SKM-1 (cell line): ENCODE results near the gene PTPRN.
A peak's percentile ranks its signal among the peaks of the same experiment; 100 is the strongest.

Source experiments
- DNase-seq: peaks from one replicate; lab custom pipeline; 2025; ENCODE audit not compliant: unreplicated experiment; lab: John Stamatoyannopoulos, UW

The PTPRN gene

DNA sequence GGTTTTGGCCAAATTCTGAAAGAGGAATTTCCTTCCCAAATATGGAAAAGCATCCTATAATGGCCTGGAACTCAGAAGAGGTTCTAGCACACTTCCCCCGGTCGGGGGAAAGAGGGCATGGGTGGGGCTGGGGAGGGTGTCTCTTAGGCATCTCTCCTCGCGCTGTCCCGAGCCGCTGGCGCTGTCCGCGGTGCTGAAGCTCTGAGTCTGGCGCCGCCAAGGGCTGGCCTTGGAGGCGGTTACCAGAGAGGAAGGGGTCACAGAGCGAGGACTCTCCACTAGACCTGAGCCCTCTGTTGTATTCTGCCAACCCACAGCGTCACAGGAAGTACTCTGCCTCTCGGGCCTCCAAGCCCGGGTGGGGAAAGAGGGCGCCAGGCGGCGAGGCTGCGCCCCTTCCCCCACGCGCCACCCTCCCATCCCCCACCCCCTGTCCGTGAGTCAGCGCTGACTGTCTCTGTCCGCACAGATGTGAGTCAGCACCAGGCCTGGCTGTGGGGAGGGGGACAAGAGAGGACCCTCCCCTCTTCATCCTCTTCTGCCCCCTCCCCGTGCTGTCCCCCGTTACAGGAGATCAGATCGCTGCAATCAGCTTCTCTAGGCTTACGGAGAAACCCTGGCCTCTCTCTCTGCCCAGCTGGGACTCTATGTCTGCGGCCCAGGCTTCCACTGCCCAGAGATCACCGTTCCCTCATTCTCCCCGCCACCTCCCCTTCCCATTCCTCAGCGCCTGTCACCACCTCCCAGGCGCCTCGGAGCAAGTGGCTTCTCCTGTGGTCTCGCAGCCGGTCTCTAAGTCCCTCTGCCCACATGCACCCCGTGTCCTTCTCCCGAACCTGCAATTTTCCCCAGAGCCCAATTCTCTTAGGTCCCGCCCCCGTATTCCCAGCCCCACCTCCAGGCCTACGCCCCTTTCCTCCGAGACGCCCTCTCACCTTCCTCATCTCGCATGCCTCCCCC is 779 bp downstream of the PTPRN start:
- no peak for DNase-seq

DNA sequence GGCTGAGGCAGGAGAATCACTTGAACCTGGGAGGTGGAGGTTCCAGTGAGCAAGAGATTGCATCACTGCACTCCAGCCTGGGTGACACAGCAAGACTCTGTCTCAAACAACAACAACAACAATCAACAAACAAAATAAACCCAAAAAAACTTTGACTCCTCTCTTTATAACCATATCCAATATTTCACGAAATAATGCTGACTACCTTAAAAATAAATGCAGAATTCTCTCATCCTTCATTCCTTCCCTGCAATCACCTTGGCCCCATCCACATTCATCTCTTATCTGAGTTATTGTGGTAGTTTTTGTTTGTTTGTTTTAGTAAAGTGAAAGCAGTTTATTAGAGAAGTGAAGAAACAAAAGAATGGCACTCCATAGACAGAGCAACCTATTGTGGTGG is 3.2 kb downstream of the PTPRN start:
- DNase-seq, result no peak

DNA sequence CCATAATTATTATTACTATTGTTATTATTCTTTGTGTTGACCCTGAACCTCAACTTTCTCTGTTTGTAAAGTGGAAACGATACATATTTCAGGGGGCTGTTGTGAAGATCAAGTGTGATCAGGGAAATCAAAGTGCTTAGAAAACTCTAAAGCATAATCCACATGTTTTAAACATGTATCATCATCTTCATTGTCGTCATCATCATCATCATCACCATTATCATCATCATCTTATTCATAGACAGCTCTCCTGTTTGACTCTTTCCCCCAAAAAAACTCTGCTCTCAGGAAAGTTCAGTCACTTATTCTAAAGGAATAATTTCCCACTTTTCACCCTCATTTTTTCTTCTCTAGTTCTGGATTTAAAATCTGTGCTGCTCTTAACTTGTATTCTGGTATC is 5.0 kb downstream of the PTPRN start:
- DNase-seq, result no peak

DNA sequence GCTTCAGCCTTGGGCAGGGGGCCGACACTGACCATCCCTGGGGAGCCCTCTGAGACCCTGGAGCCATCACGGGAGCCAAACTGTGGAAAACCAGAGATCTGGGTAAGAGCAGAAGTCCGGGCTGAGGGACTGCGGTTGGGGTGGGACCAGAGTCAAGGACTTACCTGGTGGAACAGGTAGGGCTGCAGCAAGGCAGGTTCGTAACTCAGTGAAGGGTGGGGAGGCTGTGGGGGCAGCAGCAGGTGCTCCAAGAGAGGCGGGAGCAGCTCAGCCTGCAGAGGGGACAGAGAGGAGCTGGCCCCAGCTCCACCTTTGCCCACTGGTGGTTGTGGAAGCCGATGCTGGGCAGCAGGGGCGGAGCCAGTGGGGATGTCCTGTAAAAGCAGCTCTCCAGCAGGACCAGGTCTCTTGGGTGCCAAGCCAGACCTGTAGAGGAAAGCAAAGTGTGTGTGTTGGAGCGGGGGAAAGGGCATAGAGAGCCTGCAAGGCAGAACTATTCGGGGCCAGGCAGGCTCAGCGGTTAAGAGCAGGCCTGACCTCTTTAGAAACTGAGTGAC is 6.7 kb downstream of the PTPRN start:
- DNase-seq, result no peak

DNA sequence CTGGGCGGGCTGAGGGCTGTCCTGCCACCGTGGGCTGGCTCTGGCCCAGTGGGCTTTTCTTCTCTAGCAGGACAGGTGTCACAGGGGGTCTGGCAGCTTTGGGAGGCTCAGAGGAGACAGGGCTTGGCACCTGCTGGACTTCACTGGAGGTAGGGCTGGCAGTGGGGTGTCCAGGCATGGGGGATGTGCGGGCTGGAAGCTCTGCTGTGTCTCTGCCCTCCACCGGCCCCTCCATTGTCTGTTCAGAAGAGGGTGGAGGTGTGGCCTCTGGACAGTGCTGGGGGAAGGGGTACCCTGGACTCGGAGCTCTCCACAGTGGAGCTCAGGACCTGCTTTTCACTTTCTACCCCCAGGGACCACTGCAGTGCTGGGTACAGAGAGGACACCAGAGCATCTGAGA is 9.2 kb downstream of the PTPRN start:
- DNase-seq, result no peak

DNA sequence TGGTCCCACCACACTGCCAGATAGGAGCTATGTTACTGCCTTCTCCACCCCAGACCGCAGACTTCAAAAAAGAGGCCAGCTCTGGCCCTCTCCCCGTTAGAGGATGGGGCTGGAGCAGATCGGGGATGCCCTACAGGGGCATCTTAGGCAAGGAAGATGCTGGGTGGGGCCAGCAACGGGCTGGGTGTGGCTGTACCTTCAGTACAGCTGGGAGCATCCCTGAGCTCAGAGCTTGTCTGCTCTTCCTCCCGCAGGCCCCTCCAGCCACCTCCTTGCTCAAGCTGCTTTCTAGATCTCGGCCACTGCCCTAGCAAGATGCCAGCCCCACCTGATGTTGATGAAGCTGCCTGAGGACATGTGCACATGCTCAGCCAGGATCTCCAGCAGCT is 9.8 kb downstream of the PTPRN start:
- no peak for DNase-seq

DNA sequence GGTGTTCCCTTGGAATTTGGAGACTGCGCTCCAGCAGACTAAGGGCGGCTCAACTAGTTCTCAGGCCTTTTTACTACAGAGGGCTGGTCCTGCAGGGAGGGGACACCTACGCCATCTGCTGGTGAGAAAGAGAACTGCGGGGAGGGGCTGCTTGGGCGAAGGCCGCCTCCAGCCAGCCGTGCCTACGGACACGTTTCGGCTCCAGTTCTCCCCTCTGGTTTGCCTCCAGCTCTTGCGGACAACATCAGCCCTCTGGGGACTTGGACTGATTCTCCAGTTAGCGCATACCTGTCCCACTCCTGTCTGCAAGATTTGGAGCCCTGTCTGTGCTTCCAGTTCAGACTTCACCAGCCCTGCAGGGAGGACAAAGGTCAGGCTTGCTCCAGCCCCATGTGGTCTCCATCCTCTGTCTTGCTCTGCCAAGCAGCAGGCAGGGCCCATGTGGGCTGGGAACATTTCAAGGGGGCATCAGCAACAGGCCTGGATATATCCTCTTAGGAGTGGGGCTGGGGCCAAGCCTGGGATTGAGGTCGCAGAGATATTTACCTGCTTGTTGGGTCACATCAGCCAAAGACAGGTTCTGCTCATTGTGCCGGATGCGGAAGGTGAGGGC is 10.3 kb downstream of the PTPRN start:
- peak; percentile 71 for DNase-seq

DNA sequence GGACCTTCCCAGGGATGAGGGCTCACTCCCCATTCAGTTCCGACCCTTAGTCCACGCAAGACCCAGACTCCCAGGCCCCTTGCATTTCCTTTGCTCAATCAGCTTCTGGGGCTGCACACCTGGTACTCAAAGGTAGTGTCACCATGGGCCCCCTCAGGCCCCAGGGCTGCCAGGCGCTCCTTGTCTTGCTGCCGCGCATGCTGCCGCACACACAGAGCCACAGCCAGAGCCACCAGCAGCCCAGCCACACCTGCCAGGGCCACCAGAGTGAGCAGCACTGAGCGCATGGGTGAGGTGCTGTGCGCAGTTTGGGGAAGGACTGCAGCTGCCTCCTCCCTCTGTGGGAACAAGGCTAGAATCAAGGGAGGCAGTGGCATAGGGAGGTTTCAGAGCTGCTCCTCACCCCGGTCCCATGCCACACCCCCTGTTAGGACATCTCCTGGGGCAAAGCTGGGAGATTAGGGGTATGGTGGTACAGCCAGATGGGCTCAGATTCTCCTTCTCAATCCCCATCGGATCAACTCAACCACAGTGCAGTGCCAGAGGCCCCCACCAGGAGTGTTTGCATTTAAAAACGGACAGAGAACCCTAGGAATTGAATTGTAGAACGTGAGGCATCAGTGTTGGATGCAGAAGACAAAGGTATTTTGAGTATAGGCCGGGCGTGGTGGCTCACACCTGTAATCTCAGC is 11.3 kb downstream of the PTPRN start:
- DNase-seq, result no peak

DNA sequence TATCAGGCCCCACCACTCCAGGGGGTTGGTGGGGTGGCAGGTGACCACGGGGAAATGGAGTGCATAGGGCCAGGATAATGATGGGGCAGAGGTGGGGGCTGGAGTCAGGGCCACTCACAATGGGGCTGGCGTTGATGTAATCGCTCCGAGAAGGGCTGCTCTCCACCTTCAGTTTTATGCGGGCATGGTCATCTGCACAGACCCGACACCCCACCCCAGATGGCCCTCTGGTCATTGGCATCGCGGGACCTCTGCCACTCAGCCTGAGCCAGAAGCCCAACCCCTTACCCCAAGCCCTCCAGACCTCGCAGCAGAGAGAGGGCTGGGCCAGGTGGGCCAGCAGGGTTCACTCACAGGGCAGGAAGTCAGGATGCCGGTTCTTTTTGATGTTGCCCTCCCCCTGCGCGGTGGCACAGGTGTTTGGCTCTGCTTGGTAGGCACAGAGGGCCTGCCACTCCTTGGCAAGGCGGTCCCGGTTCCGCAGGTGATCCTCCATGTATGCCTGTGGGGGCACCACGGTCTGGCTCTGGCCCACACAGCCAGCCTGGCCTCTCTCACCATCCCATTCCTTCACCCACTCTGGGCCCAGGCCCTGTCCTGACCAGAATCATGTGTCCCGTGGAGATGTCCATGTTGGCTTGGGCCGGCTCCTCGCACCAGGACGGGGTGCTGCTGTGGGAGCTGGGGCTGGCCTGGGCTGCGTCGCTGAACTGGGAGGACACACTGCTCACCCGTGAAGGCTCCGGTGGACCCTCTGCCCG is 12.4 kb downstream of the PTPRN start:
- DNase-seq, result no peak

DNA sequence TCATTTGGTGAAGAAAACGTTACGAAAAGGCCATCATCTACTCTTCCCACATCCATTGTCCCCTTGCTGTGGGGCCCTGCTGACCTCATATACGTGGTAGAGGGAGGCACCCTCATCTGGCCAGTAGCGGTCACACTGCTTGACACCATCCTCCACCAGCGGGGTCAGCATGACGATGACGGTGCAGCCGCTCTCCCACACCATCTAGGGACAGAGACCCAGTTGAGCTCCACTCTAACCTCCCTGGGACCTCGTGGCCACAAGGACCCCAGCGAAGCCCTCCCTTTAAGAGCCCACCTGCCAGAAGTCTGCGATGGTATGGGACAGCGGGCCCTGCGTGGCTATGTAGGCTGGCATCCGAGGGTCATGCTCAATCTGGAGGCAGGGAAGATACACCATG is 13.1 kb downstream of the PTPRN start:
- DNase-seq, result no peak

DNA sequence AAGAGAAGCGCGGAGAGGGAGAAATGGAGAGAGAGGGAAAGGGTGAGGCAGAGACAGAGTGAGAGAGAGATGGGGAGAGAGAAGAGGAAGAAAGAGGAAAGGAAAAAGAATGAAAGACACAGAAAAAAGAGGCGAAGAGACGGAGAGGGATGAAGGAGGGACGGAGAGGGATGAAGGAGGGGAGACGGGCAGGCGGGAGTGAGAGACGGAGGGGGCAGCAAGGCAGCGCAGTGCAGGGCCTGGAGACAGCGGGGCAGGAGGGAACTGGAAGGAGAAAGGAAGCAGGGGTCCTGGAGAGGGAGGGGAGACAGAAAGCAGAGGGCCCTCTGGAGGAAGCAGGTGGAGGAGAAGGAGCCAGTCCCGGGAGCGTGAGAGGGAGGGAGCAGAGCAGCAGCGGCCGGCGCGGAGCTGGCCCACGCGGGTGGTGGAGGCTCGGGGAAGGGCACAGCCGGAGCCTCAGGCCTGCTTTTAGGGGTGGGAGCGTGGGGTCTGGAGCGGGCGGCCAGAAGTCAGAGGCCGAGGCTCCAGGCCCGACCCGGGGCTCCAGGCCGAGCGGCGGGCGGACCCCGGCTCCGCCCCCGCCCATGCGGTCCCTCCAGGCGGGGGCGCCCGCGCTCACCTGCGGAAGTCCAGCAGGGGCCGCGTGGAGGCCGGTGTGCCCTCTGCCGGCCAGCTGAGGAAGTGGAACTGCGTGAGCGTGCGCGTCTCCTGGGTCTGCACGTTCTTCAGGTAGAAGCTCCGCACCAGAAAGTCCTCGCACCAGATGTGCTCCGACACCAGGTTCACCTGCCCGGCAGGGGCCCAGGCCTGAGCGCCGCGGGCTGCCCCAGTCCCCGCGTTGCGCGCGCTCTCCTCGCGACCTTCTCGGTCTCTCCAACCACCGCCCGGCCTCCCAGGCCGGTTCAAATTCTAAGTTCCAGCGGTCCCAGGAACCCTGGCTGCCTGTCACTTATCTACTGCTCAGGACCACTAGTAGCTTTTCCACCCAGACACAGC is 14.5 kb downstream of the PTPRN start:
- DNase-seq, result peak; percentile 74

DNA sequence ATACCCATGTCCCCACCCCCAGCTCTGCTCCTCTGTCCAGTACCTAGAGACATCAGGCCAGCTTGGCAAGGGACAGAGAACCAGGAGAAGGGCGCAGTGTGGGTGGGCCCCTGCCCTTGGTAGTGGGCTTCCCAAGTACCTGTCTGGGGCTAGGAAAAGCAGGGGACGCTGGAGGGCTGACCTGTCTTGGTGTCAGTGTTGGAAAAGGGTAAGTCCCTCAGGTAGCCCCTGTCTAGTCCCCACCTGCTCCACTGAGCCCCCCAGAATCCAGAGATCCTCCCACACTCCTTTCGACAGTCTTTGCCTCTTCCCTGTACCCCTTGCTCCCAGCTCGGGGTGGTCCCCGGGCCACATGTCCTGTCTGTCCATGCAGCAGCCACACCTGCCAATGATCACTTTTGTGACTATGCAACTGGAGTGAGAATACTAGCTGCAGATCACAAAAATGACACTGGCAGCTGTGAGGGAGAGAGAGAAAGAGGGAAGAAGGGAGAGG is 15.4 kb downstream of the PTPRN start:
- DNase-seq, result no peak

DNA sequence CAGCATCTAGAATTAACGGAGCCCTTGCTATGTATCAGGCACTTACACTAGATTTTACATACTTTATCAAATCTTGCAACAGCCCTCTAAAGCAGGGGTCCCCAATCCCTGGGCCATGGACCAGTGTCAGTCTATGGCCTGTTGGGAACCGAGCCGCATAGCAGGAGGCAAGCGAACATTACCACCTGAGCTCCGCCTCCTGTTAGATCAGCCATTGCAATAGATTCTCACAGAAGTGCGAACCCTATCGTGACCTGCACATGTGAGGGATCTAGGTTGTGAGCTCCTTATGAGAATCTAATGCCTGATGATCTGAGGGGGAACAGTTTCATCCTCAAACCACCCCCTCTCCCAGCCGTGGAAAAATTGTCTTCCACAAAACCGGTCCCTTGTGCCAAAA is 16.6 kb downstream of the PTPRN start:
- no peak for DNase-seq

DNA sequence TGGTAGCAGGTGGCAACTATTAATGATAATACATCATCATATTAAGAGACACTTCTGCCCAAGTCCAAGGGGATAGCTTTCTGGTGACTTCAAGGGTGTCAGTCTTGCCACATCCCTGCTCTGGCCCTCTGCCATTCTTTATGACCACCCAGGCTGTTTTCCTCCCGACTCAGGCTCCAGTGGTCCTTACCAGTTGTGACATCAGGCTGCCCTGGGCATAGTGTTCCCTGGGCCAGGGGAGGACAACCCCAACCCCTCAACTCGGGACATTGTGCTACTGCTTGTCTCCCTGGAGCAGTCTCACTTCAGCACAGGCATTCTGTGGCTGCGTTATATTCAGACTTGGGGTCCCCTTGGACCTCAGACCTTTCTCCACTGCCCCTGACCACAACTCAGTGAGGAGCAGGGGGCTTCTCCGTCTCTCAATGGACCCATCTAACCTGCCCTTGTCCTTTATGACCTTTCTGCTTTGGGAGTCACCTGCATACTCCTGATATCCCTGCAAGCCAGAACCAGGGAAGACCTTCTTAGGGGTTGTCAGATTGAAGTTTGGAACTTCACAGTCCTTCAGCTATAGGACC is 17.2 kb downstream of the PTPRN start:
- DNase-seq, result no peak

DNA sequence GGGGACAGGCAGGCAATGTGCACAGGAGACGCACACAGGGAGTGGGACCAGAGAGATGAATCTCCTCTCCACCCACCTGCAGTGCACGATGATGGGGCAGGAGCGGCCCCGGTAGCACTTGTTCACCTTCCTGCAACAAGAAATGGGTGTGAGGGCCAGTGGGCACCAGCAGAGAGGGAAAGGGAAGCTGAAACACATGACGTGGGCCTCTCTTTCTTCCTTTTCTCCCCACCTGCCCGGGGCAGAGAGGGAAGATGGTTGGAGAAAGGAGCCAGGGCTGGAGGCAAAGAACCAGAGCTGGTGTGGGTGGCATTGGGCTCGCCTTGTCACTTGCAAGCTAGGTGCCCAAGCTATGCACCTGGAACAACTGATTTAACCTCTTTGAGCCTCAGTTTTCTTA is 17.8 kb downstream of the PTPRN start:
- no peak for DNase-seq

DNA sequence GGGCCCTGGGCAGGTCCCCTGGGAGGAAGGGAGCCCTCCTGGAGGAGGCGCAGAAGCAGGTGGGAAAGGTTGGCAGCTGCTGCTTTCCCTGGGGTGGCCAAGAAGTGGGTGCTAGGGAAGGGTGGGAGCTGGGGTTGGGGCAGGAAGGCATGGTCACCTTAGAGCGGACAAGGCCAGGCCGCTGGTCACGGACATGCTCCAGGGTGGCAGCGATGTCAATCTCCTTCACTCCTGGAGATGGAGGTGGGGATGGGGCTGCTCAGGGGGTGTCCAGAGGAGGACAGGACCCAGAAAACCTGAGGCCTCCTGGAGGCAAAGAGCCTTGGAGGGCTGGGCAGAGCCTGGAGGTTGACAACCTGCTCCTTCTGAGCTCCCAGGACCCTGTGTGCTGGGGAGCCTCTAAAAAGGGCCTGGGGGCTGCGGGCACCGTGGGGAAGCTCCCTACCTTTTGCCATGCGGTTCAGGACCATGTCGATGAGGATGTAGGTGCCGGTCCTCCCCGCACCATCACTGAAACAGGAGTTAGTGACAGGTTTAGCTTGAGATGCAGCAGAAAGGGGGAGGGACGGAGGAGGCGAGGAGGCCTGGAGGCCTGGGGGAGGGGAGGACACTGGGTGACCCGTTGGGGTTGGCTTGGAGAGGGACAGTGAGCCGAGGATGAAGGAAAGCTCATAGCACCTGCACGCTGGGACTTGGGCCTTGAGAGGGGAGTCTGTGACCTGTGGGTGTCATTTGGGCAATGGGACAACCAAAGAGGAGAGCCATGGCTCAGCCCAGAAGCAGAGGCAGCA is 18.6 kb downstream of the PTPRN start:
- no peak for DNase-seq

DNA sequence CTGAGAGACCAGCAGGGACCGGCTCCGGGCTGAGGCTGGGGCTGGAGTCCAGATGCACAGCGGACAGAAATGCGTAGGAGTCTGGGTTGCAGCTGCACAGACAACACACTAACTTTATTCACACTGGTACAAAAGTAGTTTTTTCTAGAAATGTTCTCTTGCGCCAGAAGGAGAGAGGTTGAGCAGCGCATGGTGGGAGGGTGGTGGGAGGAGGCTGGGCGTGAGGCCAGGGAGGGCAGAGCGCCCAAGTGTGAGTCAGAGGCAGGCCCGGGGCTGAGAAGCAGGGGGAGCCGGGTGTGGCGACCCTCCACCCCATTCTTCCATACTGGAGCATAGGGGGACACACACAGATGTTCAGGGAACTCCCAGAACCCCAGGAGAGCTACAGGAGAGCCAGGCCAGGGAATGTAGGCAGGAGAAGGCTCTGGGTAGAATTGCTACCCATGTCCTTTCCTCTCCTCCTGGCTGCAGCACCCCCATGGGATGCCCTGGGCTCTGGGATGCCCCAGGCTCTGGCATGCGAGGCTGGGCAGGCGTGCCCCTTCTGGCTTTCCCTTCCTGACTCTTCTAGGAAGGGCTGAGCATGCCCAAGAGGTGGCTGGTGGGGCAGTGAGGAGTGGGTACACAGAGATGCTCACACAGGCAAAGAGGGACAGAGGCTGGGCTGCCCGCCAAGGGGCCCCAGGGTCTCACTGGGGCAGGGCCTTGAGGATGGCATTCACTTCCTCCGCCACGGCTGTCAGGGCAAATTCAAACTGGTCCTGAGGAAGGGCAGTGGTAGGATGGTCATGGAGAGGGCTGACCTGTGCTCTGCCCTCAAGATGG is 19.5 kb downstream of the PTPRN start:
- DNase-seq, result no peak

DNA sequence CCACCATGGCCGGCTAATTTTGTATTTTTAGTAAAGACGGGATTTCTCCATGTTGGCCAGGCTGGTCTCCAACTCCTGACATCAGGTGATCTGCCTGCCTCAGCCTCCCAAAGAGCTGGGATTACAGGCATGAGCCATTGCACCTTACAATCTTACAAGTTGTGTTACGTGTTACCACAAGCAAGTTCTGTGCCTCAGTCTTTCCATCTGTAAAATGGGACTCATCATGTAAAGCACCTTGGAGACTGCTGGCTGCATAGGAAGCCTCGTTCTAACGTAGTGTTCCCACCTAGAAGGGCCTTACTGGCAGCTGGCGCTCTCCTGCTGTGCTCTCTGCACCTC is 20.0 kb downstream of the PTPRN start:
- DNase-seq, result no peak
